B cell (primary cell): ENCODE measurements around the gene KLF11. TPM values are rescaled to one million over a fixed set of nuclear protein-coding genes. Genes with fewer than 3 reads are reported as not detected.
A peak's percentile ranks its signal among the peaks of the same experiment; 100 is the strongest.

Source experiments
- ATAC-seq: fragments of 200-7000 bp; cut with Tn5 transposase; one replicate; pipeline ENCODE4 v1.10.0; 2021; ENCODE audit warnings: low read depth, mild to moderate bottlenecking, moderate number of reproducible peaks, moderate library complexity
- CTCF ChIA-PET: fragments of 350-600 bp; sonication (Branson Sonifier 250); formaldehyde crosslinking; loops from one replicate; lab custom pipeline; 2021; ENCODE audit warnings: antibody characterized with exemption, inconsistent platforms; lab: Charles Lee
- POLR2A ChIA-PET: fragments of 350-600 bp; sonication (Branson Sonifier 250); formaldehyde crosslinking; loops from one replicate; lab custom pipeline; 2021; ENCODE audit warnings: antibody characterized with exemption; lab: Charles Lee
- DNase-seq: peaks from one replicate; pipeline ENCODE4 v3.0.0; 2013
- H2AFZ ChIP-seq: 2 replicates; pipeline ENCODE4 v1.6.1; 2012; ENCODE audit warnings: mild to moderate bottlenecking, low read depth, low read length; ENCODE audit not compliant: insufficient read depth, poor library complexity, severe bottlenecking
- H3K27ac ChIP-seq, 2 donors: 1 replicate in 1 of 2; 2 replicates in 1 of 2; pipeline ENCODE4 v1.5.1; 2012 to 2013; ENCODE audit warnings: low read length in 2 of 2, mild to moderate bottlenecking in 2 of 2, moderate library complexity in 1 of 2
- H3K27me3 ChIP-seq, 4 experiments: fragments of 200-600 bp in 1 of 4; sonication (generic) in 1 of 4; replicated peaks in 1 of 4; 1 replicate in 2 of 4; 2 replicates in 2 of 4; pipeline versions ENCODE4 v1.6.1 to v1.7.0; 2013 to 2016; ENCODE audit warnings: low read length in 3 of 4, mild to moderate bottlenecking in 2 of 4, mixed read lengths in 1 of 4, moderate library complexity in 1 of 4; ENCODE audit not compliant: insufficient read depth in 4 of 4, control insufficient read depth in 3 of 4; ENCODE audit errors: control extremely low read depth in 1 of 4
- H3K36me3 ChIP-seq, 2 experiments: replicated peaks in 1 of 2; 1 replicate in 1 of 2; 2 replicates in 1 of 2; pipeline versions ENCODE4 v1.6.1 to v1.7.1; 2013; ENCODE audit warnings: low read length in 1 of 2; ENCODE audit not compliant: insufficient read depth in 2 of 2, control insufficient read depth in 1 of 2; ENCODE audit errors: control extremely low read depth in 1 of 2, extremely low read depth in 1 of 2
- H3K4me1 ChIP-seq, 2 donors: fragments of 200-600 bp in 1 of 2; sonication (generic) in 1 of 2; 1 replicate in 1 of 2; 2 replicates in 1 of 2; pipeline versions ENCODE4 v1.5.1 to v1.6.1; 2013 to 2017; ENCODE audit warnings: low read length in 2 of 2; ENCODE audit not compliant: control insufficient read depth in 2 of 2, insufficient read depth in 2 of 2
- H3K4me2 ChIP-seq: replicated peaks from 2 replicates; pipeline ENCODE3; 2012; ENCODE audit warnings: mild to moderate bottlenecking, low read depth, low read length; ENCODE audit not compliant: poor library complexity, severe bottlenecking
- H3K4me3 ChIP-seq, 5 experiments: fragments of 200-600 bp in 1 of 5; sonication (generic) in 1 of 5; 1 replicate in 3 of 5; 2 replicates in 2 of 5; pipeline versions ENCODE4 v1.5.1 to v1.7.0; 2011 to 2016; ENCODE audit warnings: low read length in 4 of 5, mild to moderate bottlenecking in 4 of 5, low read depth in 2 of 5, control low read depth in 1 of 5, moderate library complexity in 1 of 5; ENCODE audit not compliant: insufficient read depth in 1 of 5; ENCODE audit errors: control extremely low read depth in 1 of 5, extremely low read depth in 1 of 5
- H3K79me2 ChIP-seq: fragments of 200-600 bp; sonication (generic); one replicate; pipeline ENCODE4 v1.6.0; 2016; ENCODE audit warnings: low read length; ENCODE audit not compliant: control insufficient read depth, insufficient read depth
- H3K9ac ChIP-seq: fragments of 200-600 bp; sonication (generic); 2 replicates; pipeline ENCODE4 v1.6.1; 2017; ENCODE audit warnings: mild to moderate bottlenecking, low read length, moderate library complexity
- H3K9me3 ChIP-seq, 3 donors: one replicate each; pipeline versions ENCODE4 v1.6.1 to v1.7.1; 2013; ENCODE audit warnings: low read length in 2 of 3; ENCODE audit not compliant: control insufficient read depth in 2 of 3, insufficient read depth in 1 of 3; ENCODE audit errors: control extremely low read depth in 1 of 3
- H4K20me1 ChIP-seq: 2 replicates; pipeline ENCODE4 v1.6.0; 2012; ENCODE audit warnings: mild to moderate bottlenecking, low read length; ENCODE audit not compliant: insufficient read depth, control insufficient read depth, poor library complexity, severe bottlenecking
- H3K27ac Mint-ChIP-seq: one replicate; pipeline ENCODE4 v1.8.0; 2021; ENCODE audit warnings: mixed read lengths
- H3K27me3 Mint-ChIP-seq: one replicate; pipeline ENCODE4 v1.8.0; 2021; ENCODE audit warnings: mixed read lengths
- H3K4me1 Mint-ChIP-seq: one replicate; pipeline ENCODE4 v1.8.0; 2021; ENCODE audit warnings: mixed read lengths
- H3K4me3 Mint-ChIP-seq: one replicate; pipeline ENCODE4 v1.8.0; 2021; ENCODE audit warnings: mixed read lengths
- H3K9me3 Mint-ChIP-seq: one replicate; pipeline ENCODE4 v1.8.0; 2022; ENCODE audit warnings: mixed read lengths; ENCODE audit not compliant: insufficient read depth
- CTCF ChIP-seq: fragments of 200-600 bp; IDR thresholded peaks from one replicate; pipeline ENCODE4 v1.8.0; 2022; ENCODE audit warnings: antibody characterized with exemption, mild to moderate bottlenecking
- EZH2 ChIP-seq: IDR thresholded peaks from 2 replicates; pipeline ENCODE4 v1.6.1; 2012; ENCODE audit warnings: borderline replicate concordance, low read depth, mild to moderate bottlenecking, moderate library complexity, low read length; ENCODE audit not compliant: insufficient read depth, poor library complexity, severe bottlenecking
- WGBS: methylation state at CpG from one replicate; pipeline ENCODE4 v1.1.5; 2013; ENCODE audit warnings: missing lambda C conversion rate; ENCODE audit not compliant: insufficient coverage; 5-methylcytosine and 5-hydroxymethylcytosine counted together
- intact Hi-C: fragments of 100-400 bp; cut with micrococcal nuclease; formaldehyde crosslinking; loops from one replicate; pipeline ENCODE4 v1.10.0; 2022
- polyA plus RNA-seq: library from polyadenylated mRNA; depleted of rRNA; stranded (reverse); fragments of >200 nt; gene quantifications from 2 replicates; pipeline ENCODE4 v1.2.3, GENCODE V29; 2012
- total RNA-seq, 2 donors: library from RNA; stranded (reverse); fragments of 120-200 nt in 1 of 2; gene quantifications; 1 replicate in 1 of 2; 2 replicates in 1 of 2; pipeline versions ENCODE4 v1.2.3 to v1.2.4, GENCODE V29; 2013 to 2022

Gene KLF11
- total and polyA plus RNA-seq, 2 donors (not counting 1 experiment from before 2014, with no cell fraction given): 20.8 to 48.4 TPM

GRCh38 chr2:10045561-10046355, 2.4 kb downstream of the KLF11 start:
- DNase-seq (no peak), ATAC-seq (no peak)
- intact Hi-C loops: loop anchor here (10.0 kb wide), 2 partner anchors 1109 to 1211 kb away; partner anchors contain the start of genes KIDINS220 and SLC66A3
- Histone ChIP-seq H4K20me1 (peaks cover 23% of the 10 kb centered on the region), H3K27me3 (no peaks in the 10 kb centered on the region), H3K9me3 (peaks cover 0 to 20% (median 0%) of the 10 kb centered on the region in 3 donors), H3K27ac (peak overlapping the region in 1 of 2 donors; percentile 12), H3K36me3 (peaks cover 0 to 38% of the 10 kb centered on the region in 2 experiments), H3K4me3 (no peak overlapping the region), H2AFZ (no peak overlapping the region), H3K79me2 (peaks cover 11% of the 10 kb centered on the region), H3K4me2 (no peak overlapping the region), H3K9ac (no peak overlapping the region), H3K4me1 (peaks cover 12 to 20% of the 10 kb centered on the region in 2 donors)
- TF ChIP-seq CTCF (no peak), EZH2 (no peak)
- 93% methylated on average over 17 of the region's 20 CpGs for WGBS
- CTCF ChIA-PET: interaction anchor here (1.4 to 12.6 kb wide), 8 partner anchors 9 to 246 kb away, joined by 3 to 319 read pairs (median 39); no protein-coding TSS in a partner anchor
- no peaks in the 10 kb centered on the region for H3K9me3 Mint-ChIP-seq
- H3K27me3 Mint-ChIP-seq: no peaks in the 10 kb centered on the region
- peak overlapping the region; percentile 62 for H3K4me3 Mint-ChIP-seq
- peak overlapping the region; percentile 75 for H3K27ac Mint-ChIP-seq
- POLR2A ChIA-PET: interaction anchor here (1.4 to 2.8 kb wide), 2 partner anchors 16 to 61 kb away, joined by 4 to 16 read pairs; no protein-coding TSS in a partner anchor
- H3K4me1 Mint-ChIP-seq: peaks cover 25% of the 10 kb centered on the region
